Aorta (tissue), 5 donors: ENCODE data around the gene DR1. TPM values are rescaled to one million over a fixed set of nuclear protein-coding genes. Genes with fewer than 3 reads are reported as not detected.
"Not testable (repeated sequence)": the region's sequence is repeated elsewhere in the genome, so short reads cannot be mapped to it uniquely, and the experiment has no call there.

Source experiments
- ATAC-seq: fragments of 200-7000 bp; cut with Tn5 transposase; one replicate; pipeline ENCODE4 v1.9.1; 2022; ENCODE audit warnings: moderate library complexity; ENCODE audit not compliant: low FRiP score
- DNase-seq, 2 donors: peaks; one replicate each; pipeline ENCODE4 v3.0.0-alpha.2; 2020
- H3K27ac ChIP-seq, 2 donors: one replicate each; pipeline ENCODE4 v1.5.1; 2013; ENCODE audit warnings: low read length in 2 of 2, mild to moderate bottlenecking in 2 of 2, moderate library complexity in 2 of 2, control low read depth in 1 of 2, inconsistent platforms in 1 of 2, low read depth in 1 of 2
- H3K27me3 ChIP-seq, 2 donors: one replicate each; pipeline ENCODE4 v1.6.1; 2013; ENCODE audit warnings: control low read depth in 1 of 2, low read length in 1 of 2, mild to moderate bottlenecking in 1 of 2, moderate library complexity in 1 of 2; ENCODE audit not compliant: insufficient read depth in 2 of 2, control insufficient read depth in 1 of 2
- H3K36me3 ChIP-seq, 2 donors: one replicate each; pipeline ENCODE4 v1.6.1; 2013; ENCODE audit warnings: control low read depth in 1 of 2, low read length in 1 of 2, mild to moderate bottlenecking in 1 of 2; ENCODE audit not compliant: insufficient read depth in 2 of 2, control insufficient read depth in 1 of 2
- H3K4me1 ChIP-seq, 2 donors: one replicate each; pipeline ENCODE4 v1.6.1; 2013; ENCODE audit warnings: low read length in 2 of 2, control low read depth in 1 of 2, mild to moderate bottlenecking in 1 of 2, moderate library complexity in 1 of 2; ENCODE audit not compliant: insufficient read depth in 2 of 2, control insufficient read depth in 1 of 2
- H3K4me3 ChIP-seq, 2 donors: one replicate each; pipeline ENCODE4 v1.5.1; 2013; ENCODE audit warnings: low read length in 2 of 2, control low read depth in 1 of 2, mild to moderate bottlenecking in 1 of 2
- H3K9me3 ChIP-seq: one replicate; pipeline ENCODE4 v1.6.1; 2013; ENCODE audit warnings: mild to moderate bottlenecking, low read length; ENCODE audit not compliant: control insufficient read depth
- WGBS, 2 donors: extraction: QIAGEN DNeasy Blood & Tissue Kit; methylation state at CpG; one replicate each; pipeline ENCODE4 v1.1.7; 2013; 5-methylcytosine and 5-hydroxymethylcytosine counted together
- intact Hi-C, 2 donors: fragments of 100-400 bp; cut with DNase I; formaldehyde crosslinking; loops; one replicate each; pipeline versions ENCODE4 v1.14.2 to v1.15.0; 2022
- polyA plus RNA-seq, 2 donors: library from polyadenylated mRNA; stranded (reverse); fragments of 200-250 nt; gene quantifications; one replicate each; pipeline ENCODE4 v1.2.3, GENCODE V29; 2013
- total RNA-seq, 2 donors: library from RNA; stranded (reverse); fragmentation: NEBNext Ultra II Directional; extraction: Animal tissue kit (Norgen Biotek cat#: 25700); gene quantifications; one replicate each; pipeline ENCODE4 v1.2.1, GENCODE V29; 2021
- donor health status: healthy with polysubstance abuse.
- donor health status: Bipolar disorder and iron deficiency.
- donor health status: DM: no; HTN: no; CAD: no.
- donor health status: DM: no; HTN: no; CAD: no.
- donor health status: DM: yes; HTN: yes; CAD: no.

Gene DR1
- total and polyA plus RNA-seq, 4 donors, result 15.3 to 45.2 (median 33.1) TPM

DNA sequence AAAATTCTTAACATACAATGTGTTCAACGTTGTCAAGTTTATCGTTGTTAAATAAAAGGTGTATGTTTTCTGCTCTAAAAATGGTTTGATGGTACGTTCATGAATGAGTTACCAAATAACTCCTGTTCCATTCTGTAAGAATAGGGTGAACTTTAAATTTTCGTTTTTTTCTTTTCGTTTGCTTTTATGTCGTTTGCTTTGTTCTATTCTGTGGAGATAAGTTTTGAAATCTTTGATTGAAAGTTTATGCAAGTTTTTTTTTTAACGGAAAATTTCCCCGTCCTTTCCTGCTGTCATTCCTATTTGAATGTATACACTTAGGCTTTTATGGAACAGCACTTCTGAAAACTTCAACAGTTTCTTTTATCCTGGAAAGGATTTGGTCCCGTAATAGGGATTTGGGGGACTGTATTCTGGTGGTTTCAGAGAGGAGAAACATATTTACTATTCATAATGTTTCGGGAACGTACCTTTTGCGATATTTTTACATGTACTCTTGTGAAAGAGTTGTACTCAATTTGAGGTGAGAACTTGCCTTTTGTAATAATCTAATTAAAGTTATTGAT lies 1.7 kb downstream of the DR1 start:
- no peaks in the 10 kb centered on the region for H3K36me3 ChIP-seq
- DNase-seq (no peak), ATAC-seq (no peak)
- intact Hi-C loops, result loop anchor here (5.0 to 10.0 kb wide), 2 partner anchors 267 to 500 kb away; no protein-coding TSS in a partner anchor
- no peaks in the 10 kb centered on the region for H3K4me1 ChIP-seq
- H3K27me3 ChIP-seq, result no peaks in the 10 kb centered on the region
- no peaks in the 10 kb centered on the region for H3K9me3 ChIP-seq
- no peak overlapping the region for H3K27ac ChIP-seq
- H3K4me3 ChIP-seq, result peak overlapping the region; percentile 84 to 91
- WGBS, 2 donors, result 0 to 1% methylated on average over 12 of the region's 12 CpGs

- no peaks in the 10 kb centered on the region for H3K36me3 ChIP-seq
- intact Hi-C loops, result loop anchor here (5.0 to 10.0 kb wide), 2 partner anchors 267 to 499 kb away; no protein-coding TSS in a partner anchor
- peak overlapping the region; percentile 54 to 91 for H3K4me3 ChIP-seq
- no peak for ATAC-seq
- WGBS, 2 donors, result 0 to 1% methylated on average over 2 of the region's 2 CpGs
- no peaks in the 10 kb centered on the region for H3K4me1 ChIP-seq
- H3K9me3 ChIP-seq, result no peaks in the 10 kb centered on the region
- DNase-seq, result no peak
- H3K27ac ChIP-seq, result no peak overlapping the region
- no peaks in the 10 kb centered on the region for H3K27me3 ChIP-seq
Observed at GRCh38 chr1:93348104-93348728, 2.5 kb downstream of the DR1 start.

GRCh38 chr1:93349231-93350135 lies 3.8 kb downstream of the DR1 start:
- H3K27me3 ChIP-seq, result no peaks in the 10 kb centered on the region
- no peak overlapping the region for H3K27ac ChIP-seq
- H3K9me3 ChIP-seq, result no peaks in the 10 kb centered on the region
- peak overlapping the region in 1 of 2 donors; percentile 41 for H3K4me3 ChIP-seq
- intact Hi-C loops, result loop anchor here (5.0 to 10.0 kb wide), 2 partner anchors 265 to 498 kb away; no protein-coding TSS in a partner anchor
- no peaks in the 10 kb centered on the region for H3K4me1 ChIP-seq
- H3K36me3 ChIP-seq, result no peaks in the 10 kb centered on the region
- no peak for ATAC-seq
- DNase-seq, result no peak
- 38 to 47% methylated on average over 7 of the region's 7 CpGs for WGBS, 2 donors

GRCh38 chr1:93350322-93350721 lies 4.6 kb downstream of the DR1 start:
- 93 to 96% methylated on average over 1 of the region's 1 CpG for WGBS, 2 donors

DNA sequence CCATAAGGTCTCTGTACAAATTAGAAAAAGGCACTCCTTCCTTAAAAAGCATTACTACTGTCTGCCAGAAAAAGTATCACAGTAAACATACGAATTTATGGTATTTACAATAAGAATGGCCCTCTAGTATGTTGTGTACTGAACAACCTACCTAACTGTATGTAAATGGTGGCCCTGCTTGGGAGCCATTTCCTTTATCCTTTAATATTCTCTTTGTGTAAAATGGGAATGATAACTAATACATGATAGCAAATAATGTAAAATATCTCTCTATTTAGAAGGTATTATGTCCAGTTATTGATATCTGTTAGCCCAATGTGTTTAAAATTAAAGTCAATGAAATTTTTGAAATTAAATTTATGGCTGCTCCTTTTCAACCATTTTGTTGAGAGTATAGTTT lies 5.2 kb downstream of the DR1 start:
- intact Hi-C loops, result no loop called here
- no peak overlapping the region for H3K4me3 ChIP-seq
- DNase-seq (no peak), ATAC-seq (no peak)
- H3K27me3 ChIP-seq, result no peaks in the 10 kb centered on the region
- H3K4me1 ChIP-seq, result no peaks in the 10 kb centered on the region
- H3K27ac ChIP-seq, result no peak overlapping the region
- no peaks in the 10 kb centered on the region for H3K9me3 ChIP-seq
- H3K36me3 ChIP-seq, result no peaks in the 10 kb centered on the region
- WGBS, 2 donors, result 69 to 77% methylated on average over 1 of the region's 1 CpG

More at GRCh38 chr1:93350322-93350721, 4.6 kb downstream of the DR1 start:
- H3K36me3 ChIP-seq, result no peaks in the 10 kb centered on the region
- H3K27me3 ChIP-seq, result no peaks in the 10 kb centered on the region
- no peak overlapping the region for H3K27ac ChIP-seq
- DNase-seq (no peak), ATAC-seq (no peak)
- H3K4me3 ChIP-seq, result no peak overlapping the region
- H3K9me3 ChIP-seq, result no peaks in the 10 kb centered on the region
- no peaks in the 10 kb centered on the region for H3K4me1 ChIP-seq
- intact Hi-C loops, result no loop called here

GRCh38 chr1:93351346-93351745 lies 5.6 kb downstream of the DR1 start:
- H3K9me3 ChIP-seq, intact Hi-C loops, ATAC-seq, H3K27ac ChIP-seq, H3K4me3 ChIP-seq, H3K36me3 ChIP-seq, DNase-seq, H3K4me1 ChIP-seq, H3K27me3 ChIP-seq: not testable (repeated sequence)
- 55 to 61% methylated on average over 7 of the region's 7 CpGs for WGBS, 2 donors

GRCh38 chr1:93352376-93352775 lies 6.7 kb downstream of the DR1 start:
- H3K9me3 ChIP-seq, result no peaks in the 10 kb centered on the region
- peaks cover 0 to 1% of the 10 kb centered on the region in 2 donors for H3K36me3 ChIP-seq
- no peak overlapping the region for H3K4me3 ChIP-seq
- no peak overlapping the region for H3K27ac ChIP-seq
- H3K4me1 ChIP-seq, result peaks cover 0 to 2% of the 10 kb centered on the region in 2 donors
- no peak for DNase-seq
- no peak for ATAC-seq
- no peaks in the 10 kb centered on the region for H3K27me3 ChIP-seq
- intact Hi-C loops, result no loop called here

DNA sequence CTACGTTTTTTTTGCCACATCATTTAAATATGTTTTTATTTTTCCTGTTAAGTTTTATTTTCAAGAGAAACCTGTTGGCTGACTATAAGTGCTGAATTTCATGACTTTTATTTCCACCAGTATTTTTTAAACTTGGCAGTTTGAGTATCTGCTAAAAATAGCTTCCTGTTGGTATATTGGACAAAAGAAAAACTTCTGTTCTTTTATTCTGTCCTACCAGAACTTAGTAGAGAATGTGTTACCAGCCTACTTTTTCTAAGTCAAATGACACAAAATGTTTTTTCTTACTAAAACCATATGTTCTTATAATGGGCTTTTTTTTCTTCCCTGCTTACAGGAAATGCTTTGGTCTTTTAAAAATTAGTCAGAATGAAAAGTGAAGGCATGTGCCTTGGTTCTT lies 7.6 kb downstream of the DR1 start:
- intact Hi-C loops, result no loop called here
- Histone ChIP-seq H3K4me1 (peaks cover 0 to 2% of the 10 kb centered on the region in 2 donors), H3K9me3 (no peaks in the 10 kb centered on the region), H3K27ac (no peak overlapping the region), H3K4me3 (no peak overlapping the region), H3K36me3 (peaks cover 0 to 1% of the 10 kb centered on the region in 2 donors), H3K27me3 (no peaks in the 10 kb centered on the region)
- ATAC-seq (no peak), DNase-seq (no peak)
- WGBS, 2 donors, result 2 to 3% methylated on average over 1 of the region's 1 CpG
